HCT116 (cell line): Measurements from ENCODE around the gene TNFRSF25. TPM values are rescaled to one million over a fixed set of nuclear protein-coding genes. Genes with fewer than 3 reads are reported as not detected.
A peak's percentile ranks its signal among the peaks of the same experiment; 100 is the strongest.

Experiments used
- ATAC-seq: fragments of 200-7000 bp; cut with Tn5 transposase; 2 replicates; pipeline ENCODE4 v1.9.1; 2020; ENCODE audit warnings: mild to moderate bottlenecking, moderate library complexity
- BruUV-seq: library from RNA; stranded (reverse); fragments of 400-500 nt; replicated peaks from 2 replicates; lab custom pipeline; 2021; lab: Mats Ljungman, UMichigan
- CTCF ChIA-PET: fragments of 300-600 bp; sonication (Branson Sonifier 250); formaldehyde crosslinking; loops from one replicate; lab custom pipeline; 2021; ENCODE audit warnings: antibody characterized with exemption; lab: Charles Lee
- POLR2A ChIA-PET: fragments of 300-600, 350-600 bp; sonication (Branson Sonifier 250); formaldehyde crosslinking; loops from one replicate; lab custom pipeline; 2021; ENCODE audit warnings: antibody characterized with exemption; lab: Charles Lee
- RAD21 ChIA-PET, 2 experiments: fragments of 300-600 bp; sonication (Branson Sonifier 250); formaldehyde crosslinking; loops; one replicate each; lab custom pipeline; 2023; ENCODE audit warnings: low total read pairs in 2 of 2; ENCODE audit not compliant: uncharacterized antibody in 2 of 2, unreplicated experiment in 2 of 2, low non-redundant PET in 1 of 2; lab: Charles Lee
- DNase-seq: peaks from one replicate; pipeline ENCODE4 v3.0.0-alpha.2; 2010; ENCODE audit warnings: low read depth, low spot score
- H2AFZ ChIP-seq: fragments of 200-600 bp; shearing (Covaris generic), sonication (generic); 2 replicates; pipeline ENCODE4 v1.6.1; 2017; ENCODE audit warnings: low read depth, mixed run types, mixed read lengths, antibody characterized with exemption, low read length; ENCODE audit not compliant: poor library complexity, severe bottlenecking
- H3K27ac ChIP-seq: 2 replicates; pipeline ENCODE4 v1.5.1; 2012; ENCODE audit warnings: low read depth, low read length
- H3K27me3 ChIP-seq: fragments of 200-600 bp; sonication (generic); 2 replicates; pipeline ENCODE4 v1.6.1; 2016; ENCODE audit warnings: mixed run types, low read length, mixed read lengths; ENCODE audit not compliant: insufficient read depth
- H3K36me3 ChIP-seq, 2 experiments: fragments of 200-500 bp in 1 of 2; fragments of 200-600 bp in 1 of 2; sonication (Bioruptor generic) in 1 of 2; sonication (generic) in 1 of 2; 2 replicates each; pipeline versions ENCODE4 v1.5.1 to v1.6.1; 2014 to 2016; ENCODE audit warnings: low read length in 2 of 2, inconsistent platforms in 1 of 2, mixed read lengths in 1 of 2, mixed run types in 1 of 2; ENCODE audit not compliant: insufficient read depth in 2 of 2, control insufficient read depth in 1 of 2
- H3K4me1 ChIP-seq, 2 experiments: fragments of 200-600 bp in 1 of 2; sonication (generic) in 1 of 2; 2 replicates each; pipeline versions ENCODE4 v1.5.1 to v1.6.1; 2012 to 2017; ENCODE audit warnings: low read length in 2 of 2, inconsistent platforms in 1 of 2, mild to moderate bottlenecking in 1 of 2, mixed read lengths in 1 of 2, mixed run types in 1 of 2, moderate library complexity in 1 of 2; ENCODE audit not compliant: insufficient read depth in 2 of 2, control insufficient read depth in 1 of 2
- H3K4me2 ChIP-seq: fragments of 200-600 bp; sonication (generic); 2 replicates; pipeline ENCODE4 v1.6.1; 2017; ENCODE audit warnings: mixed run types, low read length, mixed read lengths
- H3K4me3 ChIP-seq, 2 experiments: fragments of 200-600 bp in 1 of 2; sonication (generic) in 1 of 2; replicated peaks in 1 of 2; 2 replicates each; pipeline ENCODE4 v1.5.1; 2011 to 2016; ENCODE audit warnings: low read length in 2 of 2, control low read depth in 1 of 2, low read depth in 1 of 2, mild to moderate bottlenecking in 1 of 2, mixed read lengths in 1 of 2, mixed run types in 1 of 2
- H3K79me2 ChIP-seq: fragments of 200-600 bp; sonication (generic); 2 replicates; pipeline ENCODE4 v1.6.1; 2017; ENCODE audit warnings: mild to moderate bottlenecking, mixed run types, low read length, moderate library complexity, mixed read lengths; ENCODE audit not compliant: insufficient read depth
- H3K9ac ChIP-seq: fragments of 200-600 bp; sonication (generic); 2 replicates; pipeline ENCODE4 v1.6.1; 2016; ENCODE audit warnings: low read length, mixed read lengths
- H3K9me2 ChIP-seq: fragments of 200-600 bp; sonication (generic), shearing (Covaris generic); 2 replicates; pipeline ENCODE4 v1.6.1; 2017; ENCODE audit warnings: mixed run types, mild to moderate bottlenecking, moderate library complexity; ENCODE audit not compliant: insufficient read depth
- H3K9me3 ChIP-seq, 2 experiments: fragments of 200-500 bp in 1 of 2; fragments of 200-600 bp in 1 of 2; sonication (Bioruptor generic) in 1 of 2; sonication (generic) in 1 of 2; 2 replicates each; pipeline ENCODE4 v1.6.1; 2014 to 2017; ENCODE audit warnings: low read length in 2 of 2, mixed read lengths in 2 of 2, inconsistent platforms in 1 of 2, low read depth in 1 of 2, mild to moderate bottlenecking in 1 of 2, mixed run types in 1 of 2, moderate library complexity in 1 of 2; ENCODE audit not compliant: control insufficient read depth in 1 of 2, insufficient read depth in 1 of 2
- H4K20me1 ChIP-seq: fragments of 200-600 bp; sonication (generic), shearing (Covaris generic); 2 replicates; pipeline ENCODE4 v1.6.1; 2017; ENCODE audit warnings: mixed run types, mild to moderate bottlenecking, moderate library complexity; ENCODE audit not compliant: insufficient read depth
- EGR1 ChIP-seq: IDR thresholded peaks from 2 replicates; pipeline ENCODE4 v1.6.1; 2012; ENCODE audit warnings: low read depth
- JUND ChIP-seq: IDR thresholded peaks from 2 replicates; pipeline ENCODE4 v1.6.1; 2012
- POLR2A ChIP-seq: IDR thresholded peaks from 2 replicates; pipeline ENCODE4 v1.7.0; 2011; ENCODE audit warnings: borderline replicate concordance; ENCODE audit not compliant: insufficient read depth, insufficient read length; ENCODE audit errors: extremely low read depth
- POLR2AphosphoS5 ChIP-seq: IDR thresholded peaks from 2 replicates; pipeline ENCODE4 v1.6.1; 2011; ENCODE audit warnings: mild to moderate bottlenecking, low read depth, low read length, moderate library complexity
- SP1 ChIP-seq: IDR thresholded peaks from 2 replicates; pipeline ENCODE4 v1.6.1; 2012; ENCODE audit warnings: low read depth
- TCF7L2 ChIP-seq: IDR thresholded peaks from 2 replicates; pipeline ENCODE4 v1.7.0; 2011; ENCODE audit warnings: borderline replicate concordance, inconsistent platforms; ENCODE audit not compliant: insufficient read depth, insufficient read length; ENCODE audit errors: extremely low read depth
- intact Hi-C: fragments of 100-400 bp; cut with micrococcal nuclease; formaldehyde crosslinking; loops from 2 replicates; pipeline ENCODE4 v1.10.0; 2022
- total RNA-seq: library from RNA; stranded (reverse); gene quantifications from one replicate; pipeline ENCODE4 v1.2.1, GENCODE V29; 2021; ENCODE audit not compliant: unreplicated experiment

Gene TNFRSF25
- total RNA-seq, 1 experiment from 2014 or later: 27.5 TPM

GRCh38 chr1:6419397-6419803, 46.6 kb downstream of the TNFRSF25 start (continued):
- TF ChIP-seq TCF7L2 (no peak), POLR2A (no peak)
- TF ChIP-seq, all 23 proteins: peak for 0

- H3K27ac ChIP-seq: peak overlapping the region; percentile 38; the same call in 1 of the 2 replicates
- intact Hi-C loops: no loop called here
- no peak for TF ChIP-seq JUND
- no peak for TF ChIP-seq EGR1
- TF ChIP-seq SP1: no peak
- no peak for TF ChIP-seq POLR2AphosphoS5
- ChIA-PET CTCF (interaction anchor here (1.1 to 2.9 kb wide), 2 partner anchors 21 to 233 kb away, joined by 3 to 30 read pairs; no protein-coding TSS in a partner anchor), RAD21 (no interaction called here), POLR2A (interaction anchor here (1.1 to 1.6 kb wide), 3 partner anchors 19 to 44 kb away, joined by 3 to 8 read pairs (median 6); partner anchors contain the start of gene ACOT7)
- no peaks in the 10 kb centered on the region for H3K9me2 ChIP-seq
- H3K4me1 ChIP-seq: peaks cover 47 to 88% of the 10 kb centered on the region in 2 experiments
- H3K4me3 ChIP-seq: peak overlapping the region; percentile 50 to 67
- no peak overlapping the region for H2AFZ ChIP-seq
- H3K9me3 ChIP-seq: no peaks in the 10 kb centered on the region
- no peaks in the 10 kb centered on the region for H3K27me3 ChIP-seq
- H3K36me3 ChIP-seq: no peaks in the 10 kb centered on the region
- H4K20me1 ChIP-seq: no peaks in the 10 kb centered on the region
- H3K9ac ChIP-seq: peak overlapping the region; percentile 71
- no peaks in the 10 kb centered on the region for H3K79me2 ChIP-seq
- BruUV-seq: no TSS peak
- peak overlapping the region; percentile 97 for H3K4me2 ChIP-seq
- no peak for DNase-seq
- no peak for ATAC-seq
These were observed 47.1 kb downstream of the TNFRSF25 start for GRCh38 chr1:6418668-6419396.
